ENCODE data around the gene MAP1LC3A.
"Not testable (repeated sequence)": the region's sequence is repeated elsewhere in the genome, so short reads cannot be mapped to it uniquely, and the experiment has no call there.

- TF ChIP-seq, protein P1, sequence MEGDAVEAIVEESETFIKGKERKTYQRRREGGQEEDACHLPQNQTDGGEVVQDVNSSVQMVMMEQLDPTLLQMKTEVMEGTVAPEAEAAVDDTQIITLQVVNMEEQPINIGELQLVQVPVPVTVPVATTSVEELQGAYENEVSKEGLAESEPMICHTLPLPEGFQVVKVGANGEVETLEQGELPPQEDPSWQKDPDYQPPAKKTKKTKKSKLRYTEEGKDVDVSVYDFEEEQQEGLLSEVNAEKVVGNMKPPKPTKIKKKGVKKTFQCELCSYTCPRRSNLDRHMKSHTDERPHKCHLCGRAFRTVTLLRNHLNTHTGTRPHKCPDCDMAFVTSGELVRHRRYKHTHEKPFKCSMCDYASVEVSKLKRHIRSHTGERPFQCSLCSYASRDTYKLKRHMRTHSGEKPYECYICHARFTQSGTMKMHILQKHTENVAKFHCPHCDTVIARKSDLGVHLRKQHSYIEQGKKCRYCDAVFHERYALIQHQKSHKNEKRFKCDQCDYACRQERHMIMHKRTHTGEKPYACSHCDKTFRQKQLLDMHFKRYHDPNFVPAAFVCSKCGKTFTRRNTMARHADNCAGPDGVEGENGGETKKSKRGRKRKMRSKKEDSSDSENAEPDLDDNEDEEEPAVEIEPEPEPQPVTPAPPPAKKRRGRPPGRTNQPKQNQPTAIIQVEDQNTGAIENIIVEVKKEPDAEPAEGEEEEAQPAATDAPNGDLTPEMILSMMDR (IDR thresholded peaks at IDR 0.05 in 2 of 3, conservative IDR thresholded peaks at IDR 0.05 in 1 of 3; ENCODE audit: borderline replicate concordance in 1 of 3, insufficient read depth in 1 of 3, low read depth in 2 of 3, low read length in 2 of 3): not testable (repeated sequence)
- TF ChIP-seq POLR2A (IDR thresholded peaks at IDR 0.05; ENCODE audit: borderline replicate concordance, extremely low read depth, insufficient read depth, insufficient read length); EZH2 (IDR thresholded peaks at IDR 0.05); ATF3 (IDR thresholded peaks at IDR 0.05); JUND (IDR thresholded peaks at IDR 0.05); EZH2phosphoT487 (IDR thresholded peaks at IDR 0.05; ENCODE audit: borderline replicate concordance); POLR2AphosphoS5 (IDR thresholded peaks at IDR 0.05; ENCODE audit: low read depth, low read length); CEBPB (IDR thresholded peaks at IDR 0.05; ENCODE audit: low read depth); ZFX (IDR thresholded peaks at IDR 0.05); SP1 (IDR thresholded peaks at IDR 0.05; ENCODE audit: low read depth): not testable (repeated sequence)
- TF ChIP-seq, protein P2, sequence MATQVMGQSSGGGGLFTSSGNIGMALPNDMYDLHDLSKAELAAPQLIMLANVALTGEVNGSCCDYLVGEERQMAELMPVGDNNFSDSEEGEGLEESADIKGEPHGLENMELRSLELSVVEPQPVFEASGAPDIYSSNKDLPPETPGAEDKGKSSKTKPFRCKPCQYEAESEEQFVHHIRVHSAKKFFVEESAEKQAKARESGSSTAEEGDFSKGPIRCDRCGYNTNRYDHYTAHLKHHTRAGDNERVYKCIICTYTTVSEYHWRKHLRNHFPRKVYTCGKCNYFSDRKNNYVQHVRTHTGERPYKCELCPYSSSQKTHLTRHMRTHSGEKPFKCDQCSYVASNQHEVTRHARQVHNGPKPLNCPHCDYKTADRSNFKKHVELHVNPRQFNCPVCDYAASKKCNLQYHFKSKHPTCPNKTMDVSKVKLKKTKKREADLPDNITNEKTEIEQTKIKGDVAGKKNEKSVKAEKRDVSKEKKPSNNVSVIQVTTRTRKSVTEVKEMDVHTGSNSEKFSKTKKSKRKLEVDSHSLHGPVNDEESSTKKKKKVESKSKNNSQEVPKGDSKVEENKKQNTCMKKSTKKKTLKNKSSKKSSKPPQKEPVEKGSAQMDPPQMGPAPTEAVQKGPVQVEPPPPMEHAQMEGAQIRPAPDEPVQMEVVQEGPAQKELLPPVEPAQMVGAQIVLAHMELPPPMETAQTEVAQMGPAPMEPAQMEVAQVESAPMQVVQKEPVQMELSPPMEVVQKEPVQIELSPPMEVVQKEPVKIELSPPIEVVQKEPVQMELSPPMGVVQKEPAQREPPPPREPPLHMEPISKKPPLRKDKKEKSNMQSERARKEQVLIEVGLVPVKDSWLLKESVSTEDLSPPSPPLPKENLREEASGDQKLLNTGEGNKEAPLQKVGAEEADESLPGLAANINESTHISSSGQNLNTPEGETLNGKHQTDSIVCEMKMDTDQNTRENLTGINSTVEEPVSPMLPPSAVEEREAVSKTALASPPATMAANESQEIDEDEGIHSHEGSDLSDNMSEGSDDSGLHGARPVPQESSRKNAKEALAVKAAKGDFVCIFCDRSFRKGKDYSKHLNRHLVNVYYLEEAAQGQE (IDR thresholded peaks at IDR 0.05; ENCODE audit: low read depth): not testable (repeated sequence)
- TF ChIP-seq, protein P3, sequence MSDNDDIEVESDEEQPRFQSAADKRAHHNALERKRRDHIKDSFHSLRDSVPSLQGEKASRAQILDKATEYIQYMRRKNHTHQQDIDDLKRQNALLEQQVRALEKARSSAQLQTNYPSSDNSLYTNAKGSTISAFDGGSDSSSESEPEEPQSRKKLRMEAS (IDR thresholded peaks at IDR 0.05): not testable (repeated sequence)
- TF ChIP-seq, protein P4, sequence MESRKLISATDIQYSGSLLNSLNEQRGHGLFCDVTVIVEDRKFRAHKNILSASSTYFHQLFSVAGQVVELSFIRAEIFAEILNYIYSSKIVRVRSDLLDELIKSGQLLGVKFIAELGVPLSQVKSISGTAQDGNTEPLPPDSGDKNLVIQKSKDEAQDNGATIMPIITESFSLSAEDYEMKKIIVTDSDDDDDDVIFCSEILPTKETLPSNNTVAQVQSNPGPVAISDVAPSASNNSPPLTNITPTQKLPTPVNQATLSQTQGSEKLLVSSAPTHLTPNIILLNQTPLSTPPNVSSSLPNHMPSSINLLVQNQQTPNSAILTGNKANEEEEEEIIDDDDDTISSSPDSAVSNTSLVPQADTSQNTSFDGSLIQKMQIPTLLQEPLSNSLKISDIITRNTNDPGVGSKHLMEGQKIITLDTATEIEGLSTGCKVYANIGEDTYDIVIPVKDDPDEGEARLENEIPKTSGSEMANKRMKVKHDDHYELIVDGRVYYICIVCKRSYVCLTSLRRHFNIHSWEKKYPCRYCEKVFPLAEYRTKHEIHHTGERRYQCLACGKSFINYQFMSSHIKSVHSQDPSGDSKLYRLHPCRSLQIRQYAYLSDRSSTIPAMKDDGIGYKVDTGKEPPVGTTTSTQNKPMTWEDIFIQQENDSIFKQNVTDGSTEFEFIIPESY (IDR thresholded peaks at IDR 0.05; ENCODE audit: extremely low read depth, insufficient replicate concordance, low read length): not testable (repeated sequence)
Measured at GRCh38 chr20:34514034-34514433, 44.5 kb upstream of the MAP1LC3A start.
